ENCODE results near the gene RAB40C.

- TF ChIP-seq, protein P1, sequence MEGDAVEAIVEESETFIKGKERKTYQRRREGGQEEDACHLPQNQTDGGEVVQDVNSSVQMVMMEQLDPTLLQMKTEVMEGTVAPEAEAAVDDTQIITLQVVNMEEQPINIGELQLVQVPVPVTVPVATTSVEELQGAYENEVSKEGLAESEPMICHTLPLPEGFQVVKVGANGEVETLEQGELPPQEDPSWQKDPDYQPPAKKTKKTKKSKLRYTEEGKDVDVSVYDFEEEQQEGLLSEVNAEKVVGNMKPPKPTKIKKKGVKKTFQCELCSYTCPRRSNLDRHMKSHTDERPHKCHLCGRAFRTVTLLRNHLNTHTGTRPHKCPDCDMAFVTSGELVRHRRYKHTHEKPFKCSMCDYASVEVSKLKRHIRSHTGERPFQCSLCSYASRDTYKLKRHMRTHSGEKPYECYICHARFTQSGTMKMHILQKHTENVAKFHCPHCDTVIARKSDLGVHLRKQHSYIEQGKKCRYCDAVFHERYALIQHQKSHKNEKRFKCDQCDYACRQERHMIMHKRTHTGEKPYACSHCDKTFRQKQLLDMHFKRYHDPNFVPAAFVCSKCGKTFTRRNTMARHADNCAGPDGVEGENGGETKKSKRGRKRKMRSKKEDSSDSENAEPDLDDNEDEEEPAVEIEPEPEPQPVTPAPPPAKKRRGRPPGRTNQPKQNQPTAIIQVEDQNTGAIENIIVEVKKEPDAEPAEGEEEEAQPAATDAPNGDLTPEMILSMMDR (conservative IDR thresholded peaks at IDR 0.05 in 1 of 2, IDR thresholded peaks at IDR 0.05 in 1 of 2; ENCODE audit: low read depth in 1 of 2, low read length in 2 of 2) = no peak
- TF ChIP-seq EZH2 (IDR thresholded peaks at IDR 0.05; ENCODE audit: low read length, missing control alignments) = no peak
These were observed 3.5 kb downstream of the RAB40C start for GRCh38 chr16:593406-593805.

Measured in fibroblast of lung (primary cell).